GM18951 (cell line): ENCODE data around the gene UFC1.
A peak's percentile ranks its signal among the peaks of the same experiment; 100 is the strongest.

Experiments
- POLR2A ChIP-seq: IDR thresholded peaks from 4 replicates; pipeline ENCODE4 v1.6.1; 2011; ENCODE audit warnings: mild to moderate bottlenecking; ENCODE audit not compliant: insufficient read length, insufficient read depth; ENCODE audit errors: extremely low read depth
- in situ Hi-C: fragments of 300-500 bp; cut with MboI; formaldehyde crosslinking; loops from one replicate; pipeline ENCODE4 v1.12.0; 2022; ENCODE audit warnings: low sequenced_read_pairs, mixed read lengths, inconsistent platforms; ENCODE audit not compliant: unreplicated experiment

Gene UFC1

GRCh38 chr1:161166669-161167548 is 13.1 kb downstream of the UFC1 start:
- no peak for TF ChIP-seq POLR2A
- in situ Hi-C loops = no loop called here

GRCh38 chr1:161168906-161169305 is 15.1 kb downstream of the UFC1 start:
- in situ Hi-C loops = no loop called here
- TF ChIP-seq POLR2A = no peak

- in situ Hi-C loops = no loop called here
- no peak for TF ChIP-seq POLR2A
These were observed 17.4 kb downstream of the UFC1 start for GRCh38 chr1:161171191-161171590.

GRCh38 chr1:161171696-161172095 is 17.9 kb downstream of the UFC1 start:
- in situ Hi-C loops = no loop called here
- TF ChIP-seq POLR2A = no peak

GRCh38 chr1:161172349-161172748 is 18.6 kb downstream of the UFC1 start:
- in situ Hi-C loops = no loop called here
- TF ChIP-seq POLR2A = no peak

- in situ Hi-C loops = no loop called here
- TF ChIP-seq POLR2A = no peak
These were observed 19.1 kb downstream of the UFC1 start for GRCh38 chr1:161172776-161173376.

- TF ChIP-seq POLR2A = no peak
- in situ Hi-C loops = no loop called here
These were observed 19.9 kb downstream of the UFC1 start for GRCh38 chr1:161173711-161174110.

GRCh38 chr1:161174911-161175310 is 21.1 kb downstream of the UFC1 start:
- no peak for TF ChIP-seq POLR2A
- in situ Hi-C loops = no loop called here

- no peak for TF ChIP-seq POLR2A
- in situ Hi-C loops = no loop called here
These were observed 22.1 kb downstream of the UFC1 start for GRCh38 chr1:161175771-161176453.

- in situ Hi-C loops = no loop called here
- TF ChIP-seq POLR2A = no peak
These were observed 22.8 kb downstream of the UFC1 start for GRCh38 chr1:161176468-161177111.

- peak; percentile 91 for TF ChIP-seq POLR2A
These were observed 23.5 kb downstream of the UFC1 start, which contains the start of gene B4GALT3 for GRCh38 chr1:161177112-161177935. Gene B4GALT3, minus strand, starts transcription at chr1:161177507. Its CDS starts 1,447 bp downstream, at chr1:161176060.

GRCh38 chr1:161177936-161178244 is 24.1 kb downstream of the UFC1 start:
- TF ChIP-seq POLR2A = no peak
- in situ Hi-C loops = no loop called here

More at GRCh38 chr1:161177112-161177935, 23.5 kb downstream of the UFC1 start, which contains the start of gene B4GALT3:
- in situ Hi-C loops = no loop called here
